Neural cell (in vitro differentiated cells): Measurements from ENCODE around the gene ALOX5AP.

Source experiments
- EP300 ChIP-seq: fragments of 450-650 bp; conservative IDR thresholded peaks from 2 replicates; pipeline ENCODE4 v1.6.1; 2014; ENCODE audit warnings: antibody characterized with exemption, mild to moderate bottlenecking, moderate library complexity; ENCODE audit not compliant: poor library complexity, severe bottlenecking
- EZH2 ChIP-seq: fragments of 200-600, 300-800 bp; shearing (Covaris generic), sonication (generic); IDR thresholded peaks from 2 replicates; pipeline ENCODE4 v1.6.1; 2014; ENCODE audit warnings: antibody characterized with exemption, low read length, borderline replicate concordance, mild to moderate bottlenecking; ENCODE audit not compliant: insufficient read depth, poor library complexity, severe bottlenecking

- no peak for TF ChIP-seq EP300
- no peak for TF ChIP-seq EZH2
Measured at GRCh38 chr13:30780338-30780981, 45.1 kb downstream of the ALOX5AP start.
